Fibroblast of skin of scalp (primary cell): ENCODE results near the gene DDI2.
"Not testable (repeated sequence)": the region's sequence is repeated elsewhere in the genome, so short reads cannot be mapped to it uniquely, and the experiment has no call there.

Experiments
- DNase-seq: peaks from one replicate; pipeline ENCODE4 v3.0.0-alpha.2; 2013

DDI2 gene

GRCh38 chr1:15680561-15681348, 63.5 kb downstream of the DDI2 start:
- peak; percentile 84 for DNase-seq

- DNase-seq, result peak; percentile 9
Measured at GRCh38 chr1:15681349-15682292, 64.4 kb downstream of the DDI2 start.

GRCh38 chr1:15682936-15683341, 65.7 kb downstream of the DDI2 start:
- no peak for DNase-seq

GRCh38 chr1:15683345-15684039, 66.2 kb downstream of the DDI2 start:
- DNase-seq, result no peak

GRCh38 chr1:15684042-15684461, 66.8 kb downstream of the DDI2 start, which contains the start of gene PLEKHM2:
Gene PLEKHM2 (plus strand): TSS chr1:15684320. CDS start chr1:15684559, 239 bp downstream.
- peak; percentile 65 for DNase-seq

- DNase-seq, result peak; percentile 21
Measured at GRCh38 chr1:15684468-15685291, 67.4 kb downstream of the DDI2 start.

- no peak for DNase-seq
Measured at GRCh38 chr1:15685820-15686219, 68.6 kb downstream of the DDI2 start.

GRCh38 chr1:15687446-15687845, 70.2 kb downstream of the DDI2 start:
- no peak for DNase-seq

- no peak for DNase-seq
Measured at GRCh38 chr1:15690317-15690716, 73.1 kb downstream of the DDI2 start.

GRCh38 chr1:15691434-15692032, 74.3 kb downstream of the DDI2 start:
- DNase-seq, result no peak

GRCh38 chr1:15692121-15692682, 74.9 kb downstream of the DDI2 start:
- DNase-seq, result no peak

- no peak for DNase-seq
Measured at GRCh38 chr1:15693371-15693770, 76.1 kb downstream of the DDI2 start.

- no peak for DNase-seq
Measured at GRCh38 chr1:15696956-15697521, 79.8 kb downstream of the DDI2 start.

GRCh38 chr1:15698201-15698600, 80.9 kb downstream of the DDI2 start:
- DNase-seq, result no peak

GRCh38 chr1:15699321-15699720, 82.1 kb downstream of the DDI2 start:
- not testable (repeated sequence) for DNase-seq

GRCh38 chr1:15700508-15700907, 83.2 kb downstream of the DDI2 start:
- no peak for DNase-seq

GRCh38 chr1:15701784-15702183, 84.5 kb downstream of the DDI2 start:
- no peak for DNase-seq

GRCh38 chr1:15702722-15703550, 85.7 kb downstream of the DDI2 start:
- DNase-seq, result no peak

- peak; percentile 86 for DNase-seq
Measured at GRCh38 chr1:15703562-15703961, 86.3 kb downstream of the DDI2 start.
